Adipocyte (in vitro differentiated cells): ENCODE measurements around the gene VDAC1.
A peak's percentile ranks its signal among the peaks of the same experiment; 100 is the strongest.

Experiments used
- DNase-seq: peaks from one replicate; pipeline ENCODE4 v3.0.0-alpha.2; 2015; ENCODE audit warnings: low read depth
- H3K27me3 ChIP-seq: replicated peaks from 2 replicates; pipeline ENCODE4 v1.7.0; 2013; ENCODE audit warnings: mild to moderate bottlenecking, low read length, moderate library complexity; ENCODE audit not compliant: control insufficient read depth, insufficient read depth
- H3K36me3 ChIP-seq: 2 replicates; pipeline ENCODE4 v1.7.0; 2013; ENCODE audit warnings: low read length, mild to moderate bottlenecking, moderate library complexity; ENCODE audit not compliant: control insufficient read depth, insufficient read depth, severe bottlenecking
- H3K4me1 ChIP-seq: 2 replicates; pipeline ENCODE4 v1.7.0; 2013; ENCODE audit warnings: mild to moderate bottlenecking, low read length, moderate library complexity; ENCODE audit not compliant: control insufficient read depth, insufficient read depth
- H3K4me3 ChIP-seq: 2 replicates; pipeline ENCODE4 v1.7.0; 2013; ENCODE audit warnings: mild to moderate bottlenecking, low read length, moderate library complexity
- H3K9ac ChIP-seq: 2 replicates; pipeline ENCODE4 v1.7.0; 2013; ENCODE audit warnings: mild to moderate bottlenecking, low read length, moderate library complexity
- H3K9me3 ChIP-seq: 2 replicates; pipeline ENCODE4 v1.7.0; 2013; ENCODE audit warnings: mild to moderate bottlenecking, low read length, moderate library complexity; ENCODE audit not compliant: control insufficient read depth

Gene VDAC1

DNA sequence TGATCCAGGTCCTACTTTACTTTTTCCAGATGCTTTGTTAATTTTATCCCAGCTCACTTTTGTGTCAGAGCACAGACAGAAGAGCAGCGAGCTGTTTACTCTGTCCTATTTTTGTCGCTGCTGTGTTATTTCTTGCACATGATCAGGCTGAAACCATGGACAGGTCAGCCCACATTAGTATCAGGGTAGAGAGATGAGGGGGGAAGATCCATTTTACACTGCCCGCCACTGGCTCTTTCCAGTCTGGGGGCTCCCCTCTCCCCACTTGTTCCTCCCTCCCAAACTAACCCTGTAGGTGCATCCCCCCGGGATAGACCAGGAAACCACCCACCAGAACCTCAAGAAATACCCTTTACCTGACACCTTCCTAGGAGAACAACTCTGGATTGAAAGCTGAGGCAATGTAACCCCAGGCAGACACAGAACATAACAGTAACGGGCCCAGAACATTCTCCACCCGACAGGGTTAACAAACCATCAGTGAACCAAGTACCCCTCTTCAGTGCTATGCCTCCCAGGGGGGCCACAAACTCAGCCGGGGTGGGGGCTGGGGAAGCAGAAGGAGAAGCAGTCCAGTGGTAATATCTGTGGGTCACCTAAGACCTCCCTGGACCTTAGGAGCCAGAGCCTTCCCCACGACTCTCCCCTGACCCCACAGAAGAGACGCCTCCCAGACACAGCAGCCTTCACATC is 10.3 kb downstream of the VDAC1 start:
- Histone ChIP-seq H3K9me3 (no peaks in the 10 kb centered on the region), H3K9ac (no peak overlapping the region), H3K4me3 (no peak overlapping the region), H3K27me3 (no peaks in the 10 kb centered on the region), H3K36me3 (peaks cover 22% of the 10 kb centered on the region), H3K4me1 (peaks cover 50% of the 10 kb centered on the region)
- no peak for DNase-seq

DNA sequence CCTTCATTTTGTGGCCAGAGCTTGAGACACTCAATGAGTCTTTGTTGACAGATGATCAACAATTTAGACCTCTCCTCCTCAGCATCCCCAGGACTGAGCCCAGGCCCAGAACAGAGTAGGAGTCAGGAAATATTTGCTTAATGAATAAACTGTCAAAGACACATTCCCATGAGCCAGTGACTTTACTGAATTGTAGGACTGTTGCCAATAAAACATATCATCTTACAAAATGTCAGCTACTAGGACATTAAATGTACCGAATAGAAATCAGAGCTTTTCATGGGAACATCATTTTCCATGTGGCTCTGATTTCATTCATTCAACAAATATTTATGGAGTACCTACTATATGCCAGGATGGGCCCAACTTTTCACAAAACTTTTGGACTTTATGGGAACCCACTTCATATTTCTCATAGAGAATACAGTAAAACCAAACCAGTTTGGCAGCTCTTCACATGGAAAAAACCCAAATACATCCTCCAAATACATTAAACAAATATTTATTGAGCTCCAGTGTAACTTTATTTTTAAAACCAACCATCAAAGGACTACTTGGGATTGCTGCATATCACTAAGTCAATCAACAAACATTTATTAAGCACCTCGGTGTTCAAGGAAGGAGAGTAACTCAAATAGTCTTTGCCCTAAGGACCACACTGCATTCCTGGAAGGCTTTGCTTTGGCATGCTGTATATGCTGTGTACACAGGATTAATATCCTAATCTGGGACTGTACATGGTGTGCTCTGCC is 11.4 kb downstream of the VDAC1 start:
- no peaks in the 10 kb centered on the region for H3K9me3 ChIP-seq
- H3K4me3 ChIP-seq: no peak overlapping the region
- peaks cover 46% of the 10 kb centered on the region for H3K4me1 ChIP-seq
- DNase-seq: peak; percentile 69
- peaks cover 32% of the 10 kb centered on the region for H3K36me3 ChIP-seq
- no peaks in the 10 kb centered on the region for H3K27me3 ChIP-seq
- no peak overlapping the region for H3K9ac ChIP-seq

- Histone ChIP-seq H3K4me1 (peaks cover 46% of the 10 kb centered on the region), H3K9me3 (no peaks in the 10 kb centered on the region), H3K9ac (no peak overlapping the region), H3K36me3 (peaks cover 37% of the 10 kb centered on the region), H3K4me3 (no peak overlapping the region), H3K27me3 (no peaks in the 10 kb centered on the region)
- no peak for DNase-seq
Observed at GRCh38 chr5:133992429-133993155, 12.2 kb downstream of the VDAC1 start.

DNA sequence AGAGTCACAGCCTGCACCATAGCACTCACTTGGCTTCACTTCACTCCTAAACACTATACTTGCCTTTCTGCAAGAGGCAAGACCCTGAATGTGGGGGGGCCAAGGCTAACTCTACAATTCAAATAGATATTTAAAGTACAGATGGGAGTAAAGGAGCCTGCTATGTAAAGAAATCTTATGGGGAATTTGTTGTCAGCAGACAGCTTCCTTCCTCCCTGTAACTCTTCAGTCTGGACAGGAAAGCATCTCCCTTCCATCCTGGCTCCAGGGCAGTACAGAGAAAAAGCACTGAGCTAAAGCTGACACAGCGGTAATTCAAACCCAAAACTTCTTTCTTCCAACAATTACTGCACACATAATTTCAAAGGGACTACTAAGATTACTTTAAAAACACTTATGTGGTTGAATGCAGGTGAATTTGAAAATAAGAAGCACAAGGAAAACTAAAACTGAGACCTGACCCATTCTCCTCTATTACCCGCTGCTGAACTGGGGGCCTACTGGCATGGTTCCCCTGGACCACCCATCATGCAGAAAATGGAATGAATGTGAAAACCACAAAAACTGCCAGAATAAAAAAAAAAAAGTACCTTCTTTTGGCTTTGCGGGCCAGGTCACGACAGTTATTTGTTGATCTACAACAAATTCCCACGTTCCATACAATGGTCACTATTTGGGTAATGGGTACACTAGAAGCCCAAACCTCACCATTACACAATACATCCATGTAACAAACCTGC is 13.4 kb downstream of the VDAC1 start:
- peaks cover 50% of the 10 kb centered on the region for H3K36me3 ChIP-seq
- no peaks in the 10 kb centered on the region for H3K9me3 ChIP-seq
- no peak overlapping the region for H3K4me3 ChIP-seq
- H3K9ac ChIP-seq: no peak overlapping the region
- DNase-seq: no peak
- H3K4me1 ChIP-seq: peaks cover 42% of the 10 kb centered on the region
- no peaks in the 10 kb centered on the region for H3K27me3 ChIP-seq

DNA sequence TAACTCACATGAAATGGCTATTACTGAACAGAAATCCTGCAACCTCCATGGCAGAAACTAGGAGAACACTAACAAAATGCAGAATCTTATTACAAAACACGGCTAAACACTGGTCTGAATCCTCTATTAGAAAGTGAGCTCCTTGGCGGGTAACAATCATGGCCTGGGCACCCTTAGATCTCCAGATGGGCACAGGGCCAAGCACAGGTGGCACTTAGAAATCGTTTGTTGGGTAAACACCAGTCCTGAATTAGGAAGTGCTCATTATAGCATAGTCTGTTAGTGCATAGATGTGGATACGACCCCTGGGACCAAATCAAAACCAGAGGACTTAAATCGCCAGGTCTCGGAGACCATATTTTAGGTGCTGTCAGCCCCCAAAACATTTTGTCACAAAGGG is 14.4 kb downstream of the VDAC1 start:
- H3K9ac ChIP-seq: no peak overlapping the region
- no peaks in the 10 kb centered on the region for H3K27me3 ChIP-seq
- peaks cover 59% of the 10 kb centered on the region for H3K36me3 ChIP-seq
- DNase-seq: no peak
- H3K9me3 ChIP-seq: no peaks in the 10 kb centered on the region
- peaks cover 40% of the 10 kb centered on the region for H3K4me1 ChIP-seq
- no peak overlapping the region for H3K4me3 ChIP-seq

GRCh38 chr5:133985540-133986180 is 19.1 kb downstream of the VDAC1 start:
- peaks cover 15% of the 10 kb centered on the region for H3K4me1 ChIP-seq
- H3K9ac ChIP-seq: no peak overlapping the region
- no peaks in the 10 kb centered on the region for H3K27me3 ChIP-seq
- peaks cover 90% of the 10 kb centered on the region for H3K36me3 ChIP-seq
- H3K4me3 ChIP-seq: no peak overlapping the region
- H3K9me3 ChIP-seq: no peaks in the 10 kb centered on the region
- no peak for DNase-seq

- Histone ChIP-seq H3K36me3 (peaks cover 80% of the 10 kb centered on the region), H3K4me1 (peaks cover 15% of the 10 kb centered on the region), H3K9me3 (no peaks in the 10 kb centered on the region), H3K4me3 (no peak overlapping the region), H3K9ac (no peak overlapping the region), H3K27me3 (no peaks in the 10 kb centered on the region)
- DNase-seq: no peak
Observed at GRCh38 chr5:133983674-133984073, 21.1 kb downstream of the VDAC1 start.

DNA sequence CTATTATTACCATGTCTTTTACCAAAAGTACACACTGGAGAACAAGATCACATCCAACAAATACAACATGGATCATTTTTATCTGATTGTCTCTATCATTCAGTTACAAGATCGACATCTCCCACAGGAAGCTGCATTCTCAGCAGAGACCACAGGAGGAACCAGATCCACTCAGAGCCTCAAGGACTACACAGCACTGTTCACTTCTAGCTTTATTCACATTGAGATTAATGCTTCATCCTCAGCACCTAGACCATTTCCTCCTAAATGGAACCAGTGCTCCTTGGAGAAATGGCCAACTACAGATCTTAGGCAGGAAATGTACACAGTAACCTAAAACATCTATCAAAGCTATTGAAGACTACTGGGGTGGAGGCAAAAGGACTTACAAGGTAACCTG is 23.1 kb downstream of the VDAC1 start:
- H3K9ac ChIP-seq: no peak overlapping the region
- H3K27me3 ChIP-seq: no peaks in the 10 kb centered on the region
- H3K4me1 ChIP-seq: peaks cover 28% of the 10 kb centered on the region
- H3K4me3 ChIP-seq: no peak overlapping the region
- no peak for DNase-seq
- H3K36me3 ChIP-seq: peaks cover 73% of the 10 kb centered on the region
- no peaks in the 10 kb centered on the region for H3K9me3 ChIP-seq

DNA sequence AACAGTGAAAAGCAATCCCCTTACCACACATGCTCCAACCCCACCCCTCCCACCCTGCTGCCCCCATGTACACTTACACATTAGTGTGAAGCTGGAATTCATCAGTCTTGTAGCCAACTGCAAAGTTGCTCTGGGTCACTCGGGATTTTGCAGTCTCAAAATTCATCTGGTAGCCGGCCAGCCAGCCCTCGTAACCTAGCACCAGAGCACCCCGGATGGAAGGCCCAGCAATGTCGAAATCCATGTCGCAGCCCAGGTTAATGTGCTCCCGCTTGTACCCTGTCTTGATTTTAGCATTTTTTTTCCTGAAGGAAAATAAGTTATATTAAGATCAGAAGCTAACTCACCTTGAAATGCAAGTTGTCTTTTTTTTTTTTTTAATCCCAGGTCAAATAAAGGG is 24.1 kb downstream of the VDAC1 start:
- peaks cover 70% of the 10 kb centered on the region for H3K36me3 ChIP-seq
- no peak for DNase-seq
- H3K4me1 ChIP-seq: peaks cover 23% of the 10 kb centered on the region
- H3K9ac ChIP-seq: no peak overlapping the region
- H3K27me3 ChIP-seq: no peaks in the 10 kb centered on the region
- no peak overlapping the region for H3K4me3 ChIP-seq
- no peaks in the 10 kb centered on the region for H3K9me3 ChIP-seq

DNA sequence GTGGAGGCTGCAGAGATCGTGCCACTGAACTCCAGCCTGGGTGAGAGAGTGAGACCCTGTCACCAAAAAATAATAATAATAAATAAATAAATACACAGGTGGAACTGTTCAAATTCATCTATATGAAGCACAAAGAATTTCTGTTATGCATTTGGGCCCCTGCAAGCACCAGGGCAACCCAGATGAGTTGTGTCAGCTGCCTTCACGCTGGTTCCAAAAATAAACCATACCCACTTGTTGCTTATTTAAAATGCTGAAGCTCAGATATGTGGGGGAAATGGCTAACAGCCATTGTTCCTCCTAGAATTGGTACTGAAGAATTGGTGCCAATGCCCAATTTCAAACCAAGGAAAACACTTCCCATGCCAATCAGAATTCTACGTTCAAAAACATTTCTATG is 25.8 kb downstream of the VDAC1 start:
- Histone ChIP-seq H3K27me3 (no peaks in the 10 kb centered on the region), H3K4me3 (no peak overlapping the region), H3K36me3 (peaks cover 72% of the 10 kb centered on the region), H3K4me1 (peaks cover 17% of the 10 kb centered on the region), H3K9ac (no peak overlapping the region), H3K9me3 (no peaks in the 10 kb centered on the region)
- no peak for DNase-seq
